GM12873 (cell line): ENCODE data around the gene BMP6.

Experiments used
- TF ChIP-seq, protein P1 (sequence below): IDR thresholded peaks from 2 replicates; pipeline ENCODE4 v1.5.1; 2012; ENCODE audit warnings: low read depth, mild to moderate bottlenecking, moderate library complexity, low read length, control low read depth; ENCODE audit not compliant: insufficient read depth; ENCODE audit errors: missing control alignments

Gene BMP6

DNA sequence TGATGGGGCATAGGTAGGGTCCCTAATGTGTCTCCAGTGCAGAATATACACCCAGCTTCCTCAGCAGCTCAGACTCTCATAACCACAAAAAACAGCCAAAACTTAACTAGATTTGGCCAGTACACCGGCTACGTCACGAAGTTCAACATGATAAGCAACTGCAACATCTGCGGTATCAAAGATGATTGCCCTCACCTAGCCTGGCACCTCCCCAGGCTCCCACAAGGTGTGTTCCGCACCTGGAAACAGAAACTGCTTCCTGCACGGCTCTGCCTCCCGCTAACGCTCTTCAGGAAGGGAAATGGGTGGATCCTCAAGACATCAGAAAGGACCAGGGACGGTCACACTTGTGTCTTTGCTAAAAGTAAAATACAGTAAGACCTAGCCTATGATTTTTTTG, 175.2 kb downstream of the BMP6 start:
- TF ChIP-seq, protein P1, sequence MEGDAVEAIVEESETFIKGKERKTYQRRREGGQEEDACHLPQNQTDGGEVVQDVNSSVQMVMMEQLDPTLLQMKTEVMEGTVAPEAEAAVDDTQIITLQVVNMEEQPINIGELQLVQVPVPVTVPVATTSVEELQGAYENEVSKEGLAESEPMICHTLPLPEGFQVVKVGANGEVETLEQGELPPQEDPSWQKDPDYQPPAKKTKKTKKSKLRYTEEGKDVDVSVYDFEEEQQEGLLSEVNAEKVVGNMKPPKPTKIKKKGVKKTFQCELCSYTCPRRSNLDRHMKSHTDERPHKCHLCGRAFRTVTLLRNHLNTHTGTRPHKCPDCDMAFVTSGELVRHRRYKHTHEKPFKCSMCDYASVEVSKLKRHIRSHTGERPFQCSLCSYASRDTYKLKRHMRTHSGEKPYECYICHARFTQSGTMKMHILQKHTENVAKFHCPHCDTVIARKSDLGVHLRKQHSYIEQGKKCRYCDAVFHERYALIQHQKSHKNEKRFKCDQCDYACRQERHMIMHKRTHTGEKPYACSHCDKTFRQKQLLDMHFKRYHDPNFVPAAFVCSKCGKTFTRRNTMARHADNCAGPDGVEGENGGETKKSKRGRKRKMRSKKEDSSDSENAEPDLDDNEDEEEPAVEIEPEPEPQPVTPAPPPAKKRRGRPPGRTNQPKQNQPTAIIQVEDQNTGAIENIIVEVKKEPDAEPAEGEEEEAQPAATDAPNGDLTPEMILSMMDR: no peak

DNA sequence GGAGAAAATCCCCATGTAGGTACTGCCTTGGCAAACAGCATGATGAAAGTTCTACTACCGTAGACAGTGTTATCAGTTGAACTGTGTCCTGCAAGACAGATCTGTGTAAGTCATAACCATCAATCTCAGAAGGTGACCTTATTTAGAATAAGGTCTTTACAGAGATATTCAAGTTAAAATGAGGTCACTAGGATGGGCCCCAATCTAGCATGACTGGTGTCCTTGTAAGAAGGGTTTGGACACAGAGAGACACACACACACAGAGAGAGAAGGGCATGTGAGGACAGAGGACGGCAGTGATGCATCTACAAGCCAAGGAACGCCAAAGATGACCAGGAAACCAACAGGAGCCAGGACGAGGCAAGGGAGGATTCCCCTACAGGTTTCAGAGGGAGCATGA, 175.9 kb downstream of the BMP6 start:
- TF ChIP-seq, protein P1: no peak

DNA sequence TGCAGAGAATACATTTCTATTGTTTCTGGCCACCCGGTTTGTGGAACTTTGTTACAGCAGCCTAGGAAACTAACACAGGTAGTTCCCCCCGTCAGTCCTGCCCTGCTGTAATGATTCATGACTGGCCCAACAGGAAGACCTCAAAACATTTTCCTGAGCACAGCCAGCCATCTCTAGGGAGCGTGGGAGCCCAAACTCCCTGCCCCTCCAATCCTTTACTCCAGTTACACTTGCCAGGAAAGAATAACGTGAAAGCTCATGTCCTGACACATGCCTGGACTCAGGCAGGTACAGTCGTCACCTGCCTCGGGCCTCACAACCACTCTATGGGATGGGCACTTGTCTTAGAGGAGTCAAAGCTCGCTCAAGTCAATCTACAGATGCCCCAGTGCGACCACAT, 176.3 kb downstream of the BMP6 start:
- TF ChIP-seq, protein P1: no peak

DNA sequence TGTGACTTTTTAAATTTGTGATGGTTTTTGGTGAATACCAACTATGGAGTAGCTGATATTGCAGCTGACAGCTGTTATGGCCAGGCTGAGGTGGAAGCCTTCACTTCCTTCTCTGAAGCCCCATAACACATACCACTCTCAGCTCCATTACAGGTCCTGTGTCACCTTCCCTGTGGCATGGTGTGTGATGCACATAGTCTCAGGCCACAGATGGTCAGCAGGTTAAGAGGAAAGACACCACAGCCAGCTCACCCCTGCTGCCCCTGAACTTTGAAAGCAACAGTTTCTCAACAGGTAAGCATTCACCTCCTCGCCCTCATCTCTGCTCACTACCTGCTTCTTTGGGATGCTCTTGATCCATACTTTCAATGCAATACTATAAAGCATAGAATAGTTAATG, 177.0 kb downstream of the BMP6 start:
- TF ChIP-seq, protein P1: no peak

DNA sequence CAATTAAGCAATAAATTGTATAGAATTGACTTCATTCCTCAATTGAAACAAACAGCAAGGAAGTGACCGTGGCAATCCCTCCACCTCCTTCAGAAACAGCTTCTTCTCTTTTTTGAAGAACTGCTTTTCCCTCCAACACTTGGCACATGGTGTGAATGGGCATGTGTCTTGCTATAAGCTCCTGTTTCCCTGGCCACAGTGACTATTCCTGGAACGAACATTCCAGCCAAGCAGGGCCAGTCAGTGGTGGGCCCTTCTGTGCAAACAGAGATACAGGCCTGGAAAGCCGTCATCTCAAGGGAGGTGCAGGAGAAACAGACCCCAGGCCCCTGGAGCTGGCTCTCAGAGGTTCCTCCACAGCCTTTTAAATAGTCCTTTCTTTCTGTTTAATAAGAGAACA, 177.8 kb downstream of the BMP6 start:
- TF ChIP-seq, protein P1: no peak

DNA sequence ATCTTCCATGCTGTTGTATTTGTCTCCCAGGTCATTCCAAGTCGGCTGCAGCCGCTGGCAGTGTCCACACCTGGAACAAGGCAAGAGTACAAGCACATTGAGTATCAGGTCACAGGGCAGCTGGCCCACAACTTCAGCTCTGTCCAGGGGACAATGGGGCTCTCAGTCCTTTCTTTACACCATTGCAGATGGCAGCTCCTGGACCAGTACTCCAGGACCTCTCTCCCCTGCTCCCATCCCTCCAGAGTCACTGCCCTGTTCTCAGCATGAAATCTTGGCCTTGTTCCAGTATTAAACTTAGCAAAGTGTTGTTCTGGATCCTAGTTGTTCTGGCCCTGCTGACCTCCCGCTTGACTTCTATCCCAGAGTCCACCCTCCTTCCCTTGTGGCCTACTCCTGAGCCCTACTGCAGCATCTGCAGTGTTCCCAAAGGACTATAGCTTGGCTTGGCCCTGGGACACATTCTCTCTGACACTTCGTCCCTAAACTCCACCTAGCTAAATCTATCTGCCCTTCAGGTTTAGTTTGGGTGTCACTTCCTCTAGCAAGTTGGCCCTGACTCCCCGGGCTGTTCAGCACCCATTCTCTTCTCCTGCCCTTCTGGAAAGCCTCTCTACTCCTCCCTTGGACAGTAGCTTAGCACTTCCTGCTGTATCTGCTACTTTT, 178.9 kb downstream of the BMP6 start:
- TF ChIP-seq, protein P1: no peak

DNA sequence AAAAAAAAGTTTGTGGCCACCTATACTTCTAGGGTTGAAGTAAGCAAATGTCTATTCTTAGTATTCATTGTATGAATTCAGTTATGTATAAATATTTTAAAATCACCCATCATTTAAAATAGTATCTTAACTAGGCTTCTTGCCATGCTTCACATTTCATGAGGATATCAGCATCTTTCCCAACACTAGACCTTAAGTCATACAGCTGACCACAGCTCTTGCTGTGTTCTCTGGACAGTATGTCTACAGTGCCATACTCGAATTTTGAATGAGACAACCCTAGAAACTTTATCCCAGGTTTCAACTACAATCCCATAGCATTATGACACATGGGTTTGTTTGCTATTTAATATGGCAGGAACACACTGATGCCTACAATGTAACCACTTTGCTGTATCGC, 179.5 kb downstream of the BMP6 start:
- TF ChIP-seq, protein P1: no peak
